WI38 (cell line): ENCODE data around the gene NID2.

ENCODE experiments used
- H3K4me3 ChIP-seq: 2 replicates; pipeline ENCODE4 v1.5.1; 2011; ENCODE audit warnings: low read depth, mild to moderate bottlenecking, control low read depth, low read length
- CTCF ChIP-seq: IDR thresholded peaks from 2 replicates; pipeline ENCODE4 v1.5.1; 2012; ENCODE audit warnings: low read depth, mild to moderate bottlenecking, control low read depth, low read length

Gene NID2

GRCh38 chr14:52108823-52109222 lies 40.0 kb upstream of the NID2 start:
- no peak for TF ChIP-seq CTCF
- no peak overlapping the region for H3K4me3 ChIP-seq

GRCh38 chr14:52106840-52107239 lies 38.0 kb upstream of the NID2 start:
- no peak for TF ChIP-seq CTCF

GRCh38 chr14:52103416-52103815 lies 34.6 kb upstream of the NID2 start:
- H3K4me3 ChIP-seq, result no peak overlapping the region
- TF ChIP-seq CTCF, result no peak

More at GRCh38 chr14:52106840-52107239, 38.0 kb upstream of the NID2 start:
- H3K4me3 ChIP-seq, result no peak overlapping the region

GRCh38 chr14:52095794-52096193 lies 26.9 kb upstream of the NID2 start:
- no peak for TF ChIP-seq CTCF
- no peak overlapping the region for H3K4me3 ChIP-seq

- H3K4me3 ChIP-seq, result no peak overlapping the region
- no peak for TF ChIP-seq CTCF
Measured at GRCh38 chr14:52095336-52095735, 26.5 kb upstream of the NID2 start.

- H3K4me3 ChIP-seq, result no peak overlapping the region
- TF ChIP-seq CTCF, result no peak
Measured at GRCh38 chr14:52094546-52095271, 25.9 kb upstream of the NID2 start.

GRCh38 chr14:52091928-52092327 lies 23.1 kb upstream of the NID2 start:
- no peak for TF ChIP-seq CTCF
- no peak overlapping the region for H3K4me3 ChIP-seq
